Keratinocyte (primary cell): Measurements from ENCODE around the gene GTPBP1. TPM values are rescaled to one million over a fixed set of nuclear protein-coding genes. Genes with fewer than 3 reads are reported as not detected.

Source experiments
- DNase-seq: peaks from one replicate; pipeline ENCODE4 v3.0.0-alpha.2; 2011; ENCODE audit warnings: low read depth, missing footprints, low spot score
- FAIRE-seq: peaks from 2 replicates; lab custom pipeline; 2011; peaks lifted over from hg19 to GRCh38; lab: Jason Lieb, UNC
- H2AFZ ChIP-seq: 2 replicates; pipeline ENCODE4 v1.6.0; 2012; ENCODE audit warnings: low read length, control low read depth, inconsistent platforms; ENCODE audit not compliant: control insufficient read depth
- H3K27ac ChIP-seq: 2 replicates; pipeline ENCODE4 v1.5.1; 2011; ENCODE audit warnings: low read length; ENCODE audit not compliant: control insufficient read depth, insufficient read depth
- H3K27me3 ChIP-seq: 3 replicates; pipeline ENCODE4 v1.6.0; 2011; ENCODE audit warnings: low read length; ENCODE audit not compliant: control insufficient read depth, insufficient read depth; ENCODE audit errors: extremely low read depth
- H3K36me3 ChIP-seq, 2 experiments: 2 replicates in 1 of 2; 3 replicates in 1 of 2; pipeline ENCODE4 v1.5.1; 2011; ENCODE audit warnings: low read length in 2 of 2, mild to moderate bottlenecking in 1 of 2; ENCODE audit not compliant: control insufficient read depth in 2 of 2, insufficient read depth in 2 of 2; ENCODE audit errors: extremely low read depth in 1 of 2
- H3K4me1 ChIP-seq: 3 replicates; pipeline ENCODE4 v1.5.1; 2011; ENCODE audit warnings: low read length; ENCODE audit not compliant: control insufficient read depth, insufficient read depth; ENCODE audit errors: extremely low read depth
- H3K4me2 ChIP-seq: 3 replicates; pipeline ENCODE4 v1.6.0; 2011; ENCODE audit warnings: low read depth, low read length; ENCODE audit not compliant: control insufficient read depth, insufficient read depth; ENCODE audit errors: extremely low read depth
- H3K4me3 ChIP-seq, 3 experiments: fragments of 200-600 bp in 1 of 3; sonication (generic) in 1 of 3; 2 replicates in 2 of 3; 3 replicates in 1 of 3; pipeline ENCODE4 v1.5.1; 2011 to 2016; ENCODE audit warnings: low read length in 3 of 3, mild to moderate bottlenecking in 3 of 3, control low read depth in 2 of 3, inconsistent platforms in 1 of 3, low read depth in 1 of 3, mixed read lengths in 1 of 3, mixed run types in 1 of 3, moderate library complexity in 1 of 3; ENCODE audit not compliant: control insufficient read depth in 2 of 3, insufficient read depth in 2 of 3; ENCODE audit errors: extremely low read depth in 1 of 3
- H3K79me2 ChIP-seq: 2 replicates; pipeline ENCODE4 v1.6.0; 2012; ENCODE audit warnings: low read length; ENCODE audit not compliant: control insufficient read depth, insufficient read depth
- H3K9ac ChIP-seq: 3 replicates; pipeline ENCODE4 v1.6.0; 2011; ENCODE audit warnings: low read length; ENCODE audit not compliant: control insufficient read depth, insufficient read depth; ENCODE audit errors: extremely low read depth
- H3K9me1 ChIP-seq: 3 replicates; pipeline ENCODE4 v1.6.0; 2011; ENCODE audit warnings: low read length; ENCODE audit not compliant: control insufficient read depth, insufficient read depth; ENCODE audit errors: extremely low read depth
- H3K9me3 ChIP-seq: 2 replicates; pipeline ENCODE4 v1.5.1; 2012; ENCODE audit warnings: low read depth, low read length; ENCODE audit not compliant: control insufficient read depth
- H4K20me1 ChIP-seq: 3 replicates; pipeline ENCODE4 v1.6.0; 2011; ENCODE audit warnings: low read length; ENCODE audit not compliant: control insufficient read depth, insufficient read depth; ENCODE audit errors: extremely low read depth
- CTCF ChIP-seq, 3 experiments: IDR thresholded peaks in 1 of 3; conservative IDR thresholded peaks in 1 of 3; optimal IDR thresholded peaks in 1 of 3; 2 replicates in 2 of 3; 3 replicates in 1 of 3; pipeline versions ENCODE3 to v1.5.1; 2011; ENCODE audit warnings: low read length in 3 of 3, mild to moderate bottlenecking in 3 of 3, moderate library complexity in 2 of 3, control low read depth in 1 of 3, inconsistent platforms in 1 of 3; ENCODE audit not compliant: insufficient read depth in 2 of 3; ENCODE audit errors: extremely low read depth in 1 of 3
- EZH2 ChIP-seq: IDR thresholded peaks from one replicate; pipeline ENCODE4 v1.6.1; 2012; ENCODE audit warnings: inconsistent platforms, mild to moderate bottlenecking, low read length, moderate library complexity
- dilution Hi-C: fragments of 300-500 bp; cut with MboI; formaldehyde crosslinking; loops from one replicate; pipeline ENCODE4 v1.7.0; 2020; ENCODE audit warnings: low sequenced_read_pairs; ENCODE audit not compliant: extremely low pct_ligation_motif_present
- polyA plus RNA-seq, 5 experiments: library from polyadenylated mRNA; depleted of rRNA in 3 of 5; stranded (reverse) in 3 of 5; stranded (forward) in 1 of 5; unstranded in 1 of 5; fragments of >200 nt; gene quantifications; 1 replicate in 1 of 5; 2 replicates in 3 of 5; 3 replicates in 1 of 5; pipeline versions ENCODE4 v1.2.1 to v1.2.3, GENCODE V29; 2011 to 2012; ENCODE audit warnings: missing spikeins in 2 of 5, low read depth in 1 of 5, low replicate concordance in 1 of 5

The GTPBP1 gene
- polyA plus RNA-seq, 1 donor (not counting 4 experiments of a cell fraction or from before 2014, with no cell fraction given) = 16.3 TPM

GRCh38 chr22:38724176-38724575 lies 18.4 kb downstream of the GTPBP1 start:
- H3K36me3 ChIP-seq = peaks cover 49 to 55% of the 10 kb centered on the region in 2 experiments
- no peaks in the 10 kb centered on the region for H3K4me1 ChIP-seq
- no peak for TF ChIP-seq EZH2
- no peak for TF ChIP-seq CTCF (optimal IDR thresholded peaks at IDR 0.05 in 1 of 3, IDR thresholded peaks at IDR 0.05 in 1 of 3, conservative IDR thresholded peaks at IDR 0.05 in 1 of 3; ENCODE audit: extremely low read depth in 1 of 3, insufficient read depth in 2 of 3, low read length in 3 of 3)
- no peaks in the 10 kb centered on the region for H4K20me1 ChIP-seq
- H3K9me3 ChIP-seq = no peaks in the 10 kb centered on the region
- H3K27ac ChIP-seq = no peak overlapping the region
- DNase-seq (no peak), FAIRE-seq (no peak)
- H3K4me3 ChIP-seq = no peak overlapping the region
- H3K4me2 ChIP-seq = no peak overlapping the region
- H3K79me2 ChIP-seq = peaks cover 3% of the 10 kb centered on the region
- H3K9ac ChIP-seq = no peak overlapping the region
- no peaks in the 10 kb centered on the region for H3K9me1 ChIP-seq
- H3K27me3 ChIP-seq = no peaks in the 10 kb centered on the region
- H2AFZ ChIP-seq = no peak overlapping the region
- dilution Hi-C loops = no loop called here

GRCh38 chr22:38724926-38725571 lies 19.3 kb downstream of the GTPBP1 start:
- Histone ChIP-seq H3K36me3 (peaks cover 57 to 62% of the 10 kb centered on the region in 2 experiments), H2AFZ (no peak overlapping the region), H3K4me1 (no peaks in the 10 kb centered on the region), H3K9ac (no peak overlapping the region), H3K27ac (no peak overlapping the region), H3K9me1 (no peaks in the 10 kb centered on the region), H3K27me3 (no peaks in the 10 kb centered on the region), H3K9me3 (no peaks in the 10 kb centered on the region), H4K20me1 (no peaks in the 10 kb centered on the region), H3K79me2 (no peaks in the 10 kb centered on the region), H3K4me3 (no peak overlapping the region), H3K4me2 (no peak overlapping the region)
- DNase-seq (no peak), FAIRE-seq (peak; percentile 34)
- dilution Hi-C loops = no loop called here
- TF ChIP-seq EZH2 = no peak
- TF ChIP-seq CTCF (optimal IDR thresholded peaks at IDR 0.05 in 1 of 3, IDR thresholded peaks at IDR 0.05 in 1 of 3, conservative IDR thresholded peaks at IDR 0.05 in 1 of 3; ENCODE audit: extremely low read depth in 1 of 3, insufficient read depth in 2 of 3, low read length in 3 of 3) = peak; percentile 56 to 69 (median 64)
